HG02943 (cell line): Measurements from ENCODE around the gene WDR72.
"Not testable (repeated sequence)": the region's sequence is repeated elsewhere in the genome, so short reads cannot be mapped to it uniquely, and the experiment has no call there.

Experiments used
- ATAC-seq: cut with Tn5 transposase; IDR thresholded peaks from one replicate; pipeline ENCODE4 v1.9.1; 2021; ENCODE audit warnings: mild to moderate bottlenecking, low read depth, moderate library complexity; ENCODE audit not compliant: unreplicated experiment

Gene WDR72

DNA sequence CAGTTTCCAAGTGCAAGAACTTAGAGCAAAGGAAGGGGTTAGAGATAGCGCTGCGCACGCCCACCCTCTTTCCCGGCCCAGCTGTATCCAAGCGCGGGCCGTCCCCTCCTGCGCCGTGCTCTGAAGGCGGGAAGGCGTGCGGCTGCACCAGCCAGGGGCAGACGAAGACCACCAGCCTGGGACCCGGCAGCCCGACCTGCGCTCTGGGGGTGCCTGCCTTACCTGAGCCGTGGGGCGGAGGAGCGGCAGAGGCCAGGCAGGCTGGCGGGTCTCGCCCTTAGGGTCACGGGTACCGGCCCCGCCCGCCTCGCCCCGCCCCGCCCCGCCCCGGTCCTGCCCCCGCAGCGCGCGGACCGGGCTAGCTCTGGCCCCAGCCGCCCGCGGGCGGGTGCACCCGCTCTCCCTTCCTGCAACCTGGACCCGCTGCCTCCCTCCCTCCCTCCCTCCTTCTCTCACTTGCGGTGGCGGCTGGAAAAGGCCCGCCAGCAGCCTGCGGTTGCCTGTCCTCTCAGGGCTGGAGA, at the start of gene WDR72:
TSS of gene WDR72 (minus strand) at position 253 of the 521 bp plus-strand sequence. CDS start 26,514 bp downstream, outside the sequence.
- no peak for ATAC-seq

GRCh38 chr15:53808058-53808706, 48.7 kb upstream of the WDR72 start:
- ATAC-seq = no peak

GRCh38 chr15:53807501-53807900, 48.0 kb upstream of the WDR72 start:
- ATAC-seq = no peak

DNA sequence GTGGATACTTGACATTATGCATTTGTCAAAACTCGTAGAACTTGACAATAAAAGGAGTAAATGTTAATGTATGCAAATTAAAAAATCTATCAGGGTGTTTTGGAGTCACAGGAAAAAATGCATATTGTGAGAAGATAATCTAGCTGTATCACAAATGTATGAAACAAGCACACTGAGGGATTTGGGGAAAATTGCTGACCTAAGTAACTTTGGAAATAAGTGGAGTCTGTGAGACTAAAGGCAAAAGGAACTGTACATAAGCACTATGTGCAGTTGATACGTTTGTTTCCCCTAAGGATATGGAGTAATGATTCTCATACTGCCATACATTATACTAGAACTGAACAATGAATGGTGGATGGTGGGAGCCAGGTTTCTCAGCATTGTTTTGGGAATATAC, 43.2 kb upstream of the WDR72 start:
- no peak for ATAC-seq

GRCh38 chr15:53791581-53791980, 32.1 kb upstream of the WDR72 start:
- ATAC-seq = no peak

GRCh38 chr15:53789654-53790375, 30.4 kb upstream of the WDR72 start:
- no peak for ATAC-seq

DNA sequence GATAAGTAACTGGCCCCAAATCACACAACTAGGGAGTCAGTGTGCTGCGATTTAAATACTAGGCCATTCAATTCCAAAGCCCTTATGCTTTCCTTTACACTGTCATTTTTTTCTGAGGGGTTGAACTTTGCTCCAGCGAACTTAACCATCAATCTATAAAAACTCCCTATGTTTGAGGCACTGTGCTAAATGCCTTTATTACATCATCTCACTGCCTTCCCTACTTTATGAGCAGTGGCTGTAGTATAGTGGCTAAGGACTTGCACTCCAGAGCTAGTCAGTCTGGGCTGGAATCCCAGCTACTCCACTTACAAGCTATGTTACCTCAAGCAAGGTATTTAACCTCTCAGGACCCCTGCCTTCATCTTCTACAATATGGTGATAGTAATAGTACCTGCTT, 26.9 kb upstream of the WDR72 start:
- no peak for ATAC-seq

DNA sequence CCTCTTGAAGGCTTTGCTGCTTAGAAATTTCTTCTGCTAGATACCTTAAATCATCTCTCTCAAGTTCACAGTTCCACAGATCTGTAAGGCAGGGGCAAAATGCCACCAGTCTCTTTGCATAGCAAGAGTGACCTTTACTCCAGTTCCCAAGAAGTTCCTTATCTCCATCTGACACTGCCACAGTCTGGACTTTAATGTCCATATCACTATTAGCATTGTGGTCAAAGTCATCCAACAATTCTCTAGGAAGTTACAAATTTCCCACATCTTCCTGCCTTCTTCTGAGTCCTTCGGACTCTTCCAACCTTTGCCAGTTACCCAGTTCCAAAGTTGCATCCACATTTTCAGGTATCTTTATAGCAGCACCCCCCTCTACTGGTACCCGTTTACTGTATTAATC, 25.8 kb upstream of the WDR72 start:
- not testable (repeated sequence) for ATAC-seq

GRCh38 chr15:53762916-53763315, 3.5 kb upstream of the WDR72 start:
- ATAC-seq = no peak

DNA sequence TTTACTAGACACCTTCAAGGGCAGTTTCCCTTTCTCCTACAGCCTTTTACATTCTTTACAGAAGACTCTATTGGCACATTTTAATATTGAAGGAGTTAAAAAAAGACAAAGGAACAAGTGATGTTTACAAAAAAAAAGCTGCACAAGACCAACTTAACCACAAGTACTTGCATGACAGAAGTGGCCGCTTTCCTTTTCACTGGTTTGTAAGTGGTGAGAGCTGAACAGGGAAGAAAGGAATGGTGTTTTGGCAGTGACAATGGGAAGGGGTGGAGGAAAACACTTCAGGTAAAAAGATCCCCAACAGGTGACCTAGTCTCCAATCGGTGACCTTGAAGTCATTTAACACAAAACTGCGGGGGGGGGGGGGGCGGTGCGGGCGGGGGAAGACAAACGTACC, 1.1 kb downstream of the WDR72 start:
- no peak for ATAC-seq

DNA sequence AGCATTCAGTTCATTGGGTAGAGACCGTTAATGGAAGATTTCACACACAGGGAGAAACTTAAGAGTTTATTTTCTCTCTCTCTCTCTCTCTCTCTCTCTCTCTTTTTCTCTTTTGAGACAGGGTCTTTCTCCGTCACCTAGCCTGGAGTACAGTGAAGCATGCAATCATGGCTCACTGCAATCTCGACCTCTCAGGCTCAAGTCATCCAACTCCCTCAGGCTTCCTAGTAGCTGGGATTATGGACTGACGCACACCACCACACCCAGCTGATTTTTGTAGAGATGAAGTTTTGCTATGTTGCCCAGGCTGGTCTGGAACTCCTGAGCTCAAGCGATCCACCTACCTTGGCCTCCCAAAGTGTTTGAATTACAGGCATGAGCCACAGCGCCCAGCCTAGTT, 1.6 kb downstream of the WDR72 start:
- ATAC-seq = no peak

GRCh38 chr15:53753813-53754212, 5.7 kb downstream of the WDR72 start:
- ATAC-seq = no peak

DNA sequence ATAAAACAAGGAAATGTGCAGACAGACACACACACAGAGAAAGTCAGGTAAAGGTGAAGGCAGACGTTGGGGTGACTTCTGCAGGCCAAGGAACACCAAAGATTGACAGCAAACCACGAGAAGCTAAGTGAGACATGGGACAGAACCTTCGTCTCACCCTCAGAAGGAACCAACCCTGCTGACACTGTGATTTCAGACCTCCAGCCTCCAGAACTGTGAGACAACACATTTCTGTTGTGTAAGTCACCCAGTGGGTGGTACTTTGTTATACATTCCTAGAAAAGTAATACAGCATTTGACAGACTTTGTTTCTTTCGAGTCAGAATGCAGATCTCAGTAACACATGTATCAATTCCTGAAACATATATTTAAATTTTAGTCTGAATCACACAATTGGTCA, 7.1 kb downstream of the WDR72 start:
- ATAC-seq = no peak

GRCh38 chr15:53747501-53748068, 11.9 kb downstream of the WDR72 start:
- no peak for ATAC-seq

DNA sequence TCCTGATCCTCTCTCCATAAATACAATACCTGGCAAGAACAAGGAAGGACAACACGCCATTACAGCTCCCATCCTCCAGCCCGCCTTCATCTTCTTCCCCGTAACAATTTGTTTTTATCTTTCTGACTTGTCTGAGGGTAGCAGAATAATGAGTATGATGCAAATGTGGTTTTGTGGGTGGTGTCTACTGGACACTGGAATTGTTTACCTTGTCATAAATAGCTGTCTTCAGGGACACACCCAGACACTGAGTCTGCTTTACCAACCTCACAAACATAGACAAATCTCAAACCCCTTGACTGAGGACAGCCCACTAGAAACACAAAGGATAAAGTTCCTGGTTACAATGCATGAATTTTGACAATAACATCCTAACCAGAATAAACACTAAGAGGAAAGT, 13.4 kb downstream of the WDR72 start:
- no peak for ATAC-seq

DNA sequence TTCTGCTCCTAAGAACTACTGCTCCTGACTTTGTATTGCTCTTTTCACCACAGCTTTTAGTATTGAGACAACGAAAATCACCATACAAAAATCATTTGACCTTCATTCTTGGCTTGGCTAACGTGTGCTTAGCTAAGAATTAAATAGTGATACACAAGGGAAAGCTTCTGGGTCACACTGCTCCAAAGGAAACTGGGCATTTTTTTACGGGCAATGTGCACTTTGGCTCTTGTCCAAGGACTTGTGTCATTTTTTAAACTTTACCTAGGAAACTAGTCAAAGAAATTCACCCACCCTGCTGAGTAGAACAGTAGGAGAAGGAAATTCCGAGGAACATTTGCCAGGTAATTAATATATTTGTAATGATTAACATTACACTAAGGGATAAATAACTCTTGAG, 19.8 kb downstream of the WDR72 start:
- no peak for ATAC-seq

DNA sequence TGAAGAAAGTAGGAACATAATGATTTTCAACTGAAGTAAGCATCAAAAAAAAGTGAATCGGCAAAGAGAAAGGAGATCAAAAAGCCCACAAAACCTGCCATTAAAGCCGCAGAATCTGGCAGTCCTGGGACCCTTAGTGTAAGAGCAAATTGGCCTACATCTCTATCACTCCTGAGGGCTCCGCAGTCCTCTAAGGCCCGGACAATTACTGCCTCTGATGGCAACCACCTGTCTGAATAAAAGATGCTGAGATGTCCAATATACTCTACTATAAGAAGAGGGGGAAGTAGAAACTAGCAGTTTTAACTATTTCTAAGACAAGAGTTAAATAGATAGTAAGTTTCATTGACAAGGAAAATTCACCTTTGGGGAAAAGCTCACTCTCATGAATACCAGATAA, 20.3 kb downstream of the WDR72 start:
- no peak for ATAC-seq

GRCh38 chr15:53721334-53722087, 38.0 kb downstream of the WDR72 start:
- ATAC-seq = no peak

GRCh38 chr15:53716909-53717876, 42.3 kb downstream of the WDR72 start:
- no peak for ATAC-seq

DNA sequence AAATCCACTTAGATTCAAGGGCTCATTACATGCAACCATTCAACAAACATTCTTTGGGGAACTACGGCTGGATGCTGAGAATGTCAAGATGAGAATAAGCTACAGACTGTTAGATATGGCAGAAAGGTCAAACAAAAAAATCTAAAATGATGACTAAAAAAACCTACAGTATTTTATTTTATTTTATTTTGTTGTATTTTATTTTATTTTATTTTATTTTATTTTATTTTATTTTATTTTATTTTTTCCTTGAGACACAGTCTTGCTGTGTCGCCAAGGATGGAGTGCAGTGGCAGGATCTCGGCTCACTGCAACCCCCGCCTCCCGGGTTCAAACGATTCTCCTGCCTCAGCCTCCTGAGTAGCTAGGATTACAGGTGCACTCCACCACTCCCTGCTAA, 46.2 kb downstream of the WDR72 start:
- no peak for ATAC-seq
